Breast epithelium (tissue), 4 donors: ENCODE results near the gene THADA. TPM values are rescaled to one million over a fixed set of nuclear protein-coding genes. Genes with fewer than 3 reads are reported as not detected.
"Not testable (repeated sequence)": the region's sequence is repeated elsewhere in the genome, so short reads cannot be mapped to it uniquely, and the experiment has no call there.

Experiments used
- DNase-seq, 2 donors: peaks; one replicate each; pipeline ENCODE4 v3.0.0-alpha.2; 2019; ENCODE audit warnings: low spot score in 2 of 2
- H3K27ac ChIP-seq, 2 donors: fragments of 200-600 bp; sonication (generic) in 1 of 2; one replicate each; pipeline ENCODE4 v1.5.1; 2016 to 2019; ENCODE audit warnings: mild to moderate bottlenecking in 1 of 2
- H3K27me3 ChIP-seq, 2 donors: fragments of 200-600 bp; sonication (generic) in 1 of 2; one replicate each; pipeline versions ENCODE4 v1.5.1 to v1.6.0; 2017 to 2019; ENCODE audit warnings: control low read depth in 1 of 2, mild to moderate bottlenecking in 1 of 2
- H3K36me3 ChIP-seq: fragments of 200-600 bp; one replicate; pipeline ENCODE4 v1.5.1; 2019
- H3K4me1 ChIP-seq, 2 donors: fragments of 200-600 bp; sonication (generic); one replicate each; pipeline ENCODE4 v1.5.1; 2016 to 2019; ENCODE audit warnings: control low read depth in 1 of 2
- H3K4me3 ChIP-seq, 3 donors: fragments of 200-600 bp; sonication (generic); 1 replicate in 2 of 3; 2 replicates in 1 of 3; pipeline ENCODE4 v1.5.1; 2016 to 2019; ENCODE audit warnings: mild to moderate bottlenecking in 3 of 3, moderate library complexity in 2 of 3
- H3K9me3 ChIP-seq, 2 donors: fragments of 200-600 bp; sonication (generic) in 1 of 2; one replicate each; pipeline ENCODE4 v1.5.1; 2016 to 2019; ENCODE audit warnings: control low read depth in 1 of 2
- CTCF ChIP-seq, 3 donors: fragments of 450-650 bp; IDR thresholded peaks; one replicate each; pipeline ENCODE4 v1.5.1; 2016 to 2017; ENCODE audit warnings: antibody characterized with exemption in 3 of 3, mild to moderate bottlenecking in 3 of 3, moderate library complexity in 3 of 3
- POLR2A ChIP-seq: fragments of 450-650 bp; IDR thresholded peaks from one replicate; pipeline ENCODE4 v1.6.1; 2016; ENCODE audit warnings: antibody characterized with exemption, mild to moderate bottlenecking, moderate library complexity
- POLR2AphosphoS5 ChIP-seq, 3 donors: sonication (generic); formaldehyde crosslinking; IDR thresholded peaks; one replicate each; pipeline ENCODE4 v1.6.1; 2017; ENCODE audit warnings: antibody characterized with exemption in 3 of 3
- intact Hi-C: fragments of 100-400 bp; cut with DNase I; formaldehyde crosslinking; loops from one replicate; pipeline ENCODE4 v1.15.1; 2023; ENCODE audit warnings: low total_unique reads
- total RNA-seq, 3 donors: library from RNA; depleted of rRNA; stranded (reverse); fragments of >200 nt; gene quantifications; one replicate each; pipeline ENCODE4 v1.1.0, GENCODE V29; 2016

The THADA gene
- total RNA-seq, 3 donors from 2014 or later = 41.1 to 60.6 (median 49.5) TPM

DNA sequence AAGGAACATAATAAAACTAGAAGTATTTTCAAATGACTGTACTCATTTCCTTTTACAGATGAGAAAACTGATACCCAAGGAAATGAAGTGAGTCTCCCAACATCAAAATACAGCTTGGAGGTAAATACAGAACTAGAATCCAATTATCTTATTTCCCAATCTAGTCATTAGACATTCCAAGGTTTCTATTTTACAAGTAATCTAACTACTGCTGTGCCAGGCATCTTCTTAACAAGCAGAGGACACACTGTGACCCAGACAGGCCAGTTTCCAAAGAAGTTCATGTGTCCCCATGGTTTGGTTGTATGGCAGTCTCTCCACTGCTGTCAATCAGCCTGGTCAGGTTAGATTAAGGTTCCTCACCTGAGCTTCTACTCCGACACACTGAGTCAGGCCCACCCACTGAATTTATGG, 143.5 kb downstream of the THADA start:
- intact Hi-C loops = no loop called here
- Histone ChIP-seq H3K27ac (peak overlapping the region; percentile 11 to 41), H3K9me3 (no peaks in the 10 kb centered on the region), H3K27me3 (no peaks in the 10 kb centered on the region), H3K36me3 (no peaks in the 10 kb centered on the region), H3K4me1 (peaks cover 0 to 6% of the 10 kb centered on the region in 2 donors), H3K4me3 (no peak overlapping the region)
- no peak for TF ChIP-seq POLR2AphosphoS5 (IDR thresholded peaks at IDR 0.05)
- TF ChIP-seq POLR2A = no peak
- no peak for TF ChIP-seq CTCF (IDR thresholded peaks at IDR 0.05)
- DNase-seq = no peak

DNA sequence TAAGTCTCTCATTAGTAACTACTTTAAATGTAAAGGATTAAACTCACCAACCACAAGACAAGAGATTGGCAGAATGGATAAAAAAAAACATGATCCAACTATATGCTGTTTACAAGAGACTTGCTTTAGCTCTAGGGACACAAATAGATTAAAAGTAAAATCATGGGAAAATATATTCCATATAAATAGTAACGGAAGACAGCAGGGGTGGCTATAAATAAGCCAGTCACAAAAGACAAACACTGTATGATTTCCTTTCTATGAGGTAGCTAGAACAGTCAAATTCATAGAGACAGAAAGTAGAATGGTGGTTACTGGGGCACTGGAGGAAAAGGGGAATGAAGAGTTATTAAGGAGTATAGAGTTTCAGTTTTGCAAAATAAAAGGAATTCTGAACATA, 145.2 kb downstream of the THADA start:
- H3K27me3 ChIP-seq = no peaks in the 10 kb centered on the region
- intact Hi-C loops = no loop called here
- no peak for DNase-seq
- no peak for TF ChIP-seq POLR2AphosphoS5 (IDR thresholded peaks at IDR 0.05)
- no peaks in the 10 kb centered on the region for H3K4me1 ChIP-seq
- no peak overlapping the region for H3K27ac ChIP-seq
- no peak overlapping the region for H3K4me3 ChIP-seq
- H3K9me3 ChIP-seq = no peaks in the 10 kb centered on the region
- no peaks in the 10 kb centered on the region for H3K36me3 ChIP-seq

DNA sequence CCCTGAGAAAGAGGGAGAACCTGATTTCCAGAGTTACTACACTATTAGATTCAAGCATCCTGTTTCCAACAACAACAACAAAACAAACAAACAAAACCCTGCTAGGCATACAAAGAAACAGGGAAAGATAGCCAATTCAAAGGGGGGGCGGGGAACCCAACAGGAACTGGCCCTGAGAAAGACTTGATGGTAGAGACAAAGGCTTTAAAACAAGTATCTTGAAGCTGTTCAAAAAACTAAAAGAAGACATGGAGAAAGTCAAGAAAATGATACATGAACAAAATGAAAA, 147.1 kb downstream of the THADA start:
- H3K27me3 ChIP-seq = no peaks in the 10 kb centered on the region
- H3K27ac ChIP-seq = no peak overlapping the region
- intact Hi-C loops = no loop called here
- H3K36me3 ChIP-seq = no peaks in the 10 kb centered on the region
- H3K4me3 ChIP-seq = no peak overlapping the region
- DNase-seq = no peak
- H3K4me1 ChIP-seq = no peaks in the 10 kb centered on the region
- no peaks in the 10 kb centered on the region for H3K9me3 ChIP-seq
- no peak for TF ChIP-seq POLR2AphosphoS5 (IDR thresholded peaks at IDR 0.05)
- TF ChIP-seq POLR2A = no peak
- no peak for TF ChIP-seq CTCF (IDR thresholded peaks at IDR 0.05)

DNA sequence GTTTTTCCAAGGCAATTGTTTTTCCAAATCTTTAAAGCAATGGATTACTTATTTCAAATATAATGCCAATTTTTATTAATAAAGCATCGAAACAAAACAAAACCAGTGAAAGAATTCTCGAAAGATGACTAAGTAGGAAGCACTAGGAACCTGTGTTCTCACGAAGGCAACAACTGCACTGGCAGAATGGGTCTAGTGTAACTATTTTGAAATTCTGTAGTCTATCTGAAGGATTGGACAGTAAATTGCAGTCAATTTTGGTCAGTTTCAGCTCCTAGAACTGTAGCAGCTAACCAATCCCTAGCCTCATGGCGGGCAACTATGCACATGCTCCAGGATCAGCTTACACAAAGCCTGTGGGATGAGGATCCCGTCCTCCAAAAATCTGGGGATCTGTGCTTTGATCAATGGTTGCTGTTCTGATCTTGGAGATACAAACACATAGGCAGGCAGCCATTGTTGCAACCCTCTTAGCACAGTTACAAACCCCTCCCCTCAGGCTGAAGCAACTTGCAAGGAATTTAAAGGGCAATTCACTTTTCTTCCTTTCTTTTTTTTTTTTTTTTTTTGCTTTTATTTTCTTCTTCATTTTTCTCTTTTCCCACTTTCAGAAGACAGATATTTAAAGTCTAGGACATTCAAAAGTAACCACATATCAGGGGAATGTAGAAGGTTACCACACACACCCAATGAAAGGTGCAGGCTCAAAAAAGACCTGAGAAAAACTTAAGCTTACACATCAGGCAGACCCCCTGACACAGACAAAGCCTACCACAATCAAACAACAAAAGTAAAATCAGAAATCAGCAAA, 147.6 kb downstream of the THADA start:
- no peak for DNase-seq
- no peaks in the 10 kb centered on the region for H3K4me1 ChIP-seq
- H3K4me3 ChIP-seq = no peak overlapping the region
- no peaks in the 10 kb centered on the region for H3K36me3 ChIP-seq
- intact Hi-C loops = no loop called here
- no peak for TF ChIP-seq CTCF (IDR thresholded peaks at IDR 0.05)
- TF ChIP-seq POLR2AphosphoS5 (IDR thresholded peaks at IDR 0.05) = no peak
- TF ChIP-seq POLR2A = no peak
- no peak overlapping the region for H3K27ac ChIP-seq
- no peaks in the 10 kb centered on the region for H3K27me3 ChIP-seq
- H3K9me3 ChIP-seq = no peaks in the 10 kb centered on the region

GRCh38 chr2:43446755-43447154, 149.1 kb downstream of the THADA start:
- H3K36me3 ChIP-seq, H3K4me1 ChIP-seq, DNase-seq, H3K27me3 ChIP-seq, intact Hi-C loops, H3K27ac ChIP-seq, H3K4me3 ChIP-seq, H3K9me3 ChIP-seq: not testable (repeated sequence)

DNA sequence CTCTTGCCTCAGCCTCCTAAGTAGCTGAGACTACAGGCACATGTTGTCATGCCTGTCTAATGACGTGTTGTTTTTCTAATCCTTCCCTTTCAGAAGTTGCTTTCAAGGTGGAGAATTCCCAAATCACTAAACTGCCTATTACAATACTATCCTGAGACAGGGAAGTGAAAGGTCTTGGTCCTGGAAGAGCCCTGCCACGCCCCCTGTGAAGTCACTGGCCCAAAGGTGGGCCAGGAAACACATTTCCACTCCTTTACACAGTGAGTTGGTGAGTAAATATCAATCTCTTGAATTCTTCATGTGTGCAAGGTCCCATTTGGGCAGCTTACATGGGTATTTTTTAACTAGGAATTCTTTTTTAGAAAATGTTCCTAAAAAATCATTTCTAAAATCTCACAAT, 150.1 kb downstream of the THADA start:
- Histone ChIP-seq H3K36me3 (no peaks in the 10 kb centered on the region), H3K4me1 (no peaks in the 10 kb centered on the region), H3K4me3 (no peak overlapping the region), H3K27me3 (no peaks in the 10 kb centered on the region), H3K9me3 (no peaks in the 10 kb centered on the region), H3K27ac (peak overlapping the region; percentile 2 to 64)
- TF ChIP-seq POLR2AphosphoS5 (IDR thresholded peaks at IDR 0.05) = no peak
- TF ChIP-seq CTCF (IDR thresholded peaks at IDR 0.05) = no peak
- no peak for TF ChIP-seq POLR2A
- intact Hi-C loops = no loop called here
- DNase-seq = no peak
